GM23338 (cell line): ENCODE measurements around the gene CBY1. TPM values are rescaled to one million over a fixed set of nuclear protein-coding genes. Genes with fewer than 3 reads are reported as not detected.

Experiments
- ATAC-seq: fragments of 200-7000 bp; cut with Tn5 transposase; 3 replicates; pipeline ENCODE4 v1.9.1; 2020
- DNase-seq: peaks from one replicate; pipeline ENCODE4 v3.0.0-alpha.2; 2015; ENCODE audit warnings: low spot score
- H2AFZ ChIP-seq: fragments of 200-600 bp; sonication (generic); 2 replicates; pipeline ENCODE4 v1.8.0; 2016; ENCODE audit warnings: antibody characterized with exemption, mild to moderate bottlenecking, moderate library complexity
- H3F3A ChIP-seq: fragments of 200-600 bp; sonication (generic); replicated peaks from 2 replicates; pipeline ENCODE4 v1.8.0; 2017; ENCODE audit warnings: antibody characterized with exemption, mixed run types, low read depth
- H3K27ac ChIP-seq: fragments of 200-600 bp; sonication (generic); 2 replicates; pipeline ENCODE4 v1.6.1; 2016; ENCODE audit warnings: low read depth
- H3K27me3 ChIP-seq: fragments of 200-600 bp; sonication (generic); 2 replicates; pipeline ENCODE4 v1.8.0; 2016; ENCODE audit warnings: mild to moderate bottlenecking, mixed run types, moderate library complexity; ENCODE audit not compliant: insufficient read depth
- H3K36me3 ChIP-seq: fragments of 200-600 bp; sonication (generic); 2 replicates; pipeline ENCODE4 v1.8.0; 2016; ENCODE audit warnings: mild to moderate bottlenecking; ENCODE audit not compliant: insufficient read depth
- H3K4me1 ChIP-seq: fragments of 200-600 bp; sonication (generic); 2 replicates; pipeline ENCODE4 v1.8.0; 2016; ENCODE audit warnings: mild to moderate bottlenecking, moderate library complexity; ENCODE audit not compliant: insufficient read depth
- H3K4me2 ChIP-seq: fragments of 200-600 bp; sonication (generic); 2 replicates; pipeline ENCODE4 v1.7.1; 2017; ENCODE audit warnings: mixed run types
- H3K4me3 ChIP-seq: fragments of 200-600 bp; sonication (generic); 2 replicates; pipeline ENCODE4 v1.6.1; 2016; ENCODE audit warnings: mixed run types
- H3K79me2 ChIP-seq: fragments of 200-600 bp; sonication (generic); replicated peaks from 2 replicates; pipeline ENCODE4 v1.8.0; 2017; ENCODE audit warnings: mild to moderate bottlenecking; ENCODE audit not compliant: insufficient read depth
- H3K9me2 ChIP-seq: fragments of 200-600 bp; sonication (generic); 2 replicates; pipeline ENCODE4 v1.8.0; 2017; ENCODE audit not compliant: insufficient read depth
- H4K20me1 ChIP-seq: fragments of 200-600 bp; sonication (generic); replicated peaks from 2 replicates; pipeline ENCODE4 v1.8.0; 2017; ENCODE audit warnings: mild to moderate bottlenecking; ENCODE audit not compliant: insufficient read depth
- H3K27ac Mint-ChIP-seq: 2 replicates; pipeline ENCODE4 v1.8.0; 2020; ENCODE audit warnings: inconsistent platforms, mild to moderate bottlenecking, moderate library complexity, mixed read lengths
- H3K27me3 Mint-ChIP-seq: 3 replicates; pipeline ENCODE4 v1.8.0; 2022; ENCODE audit warnings: low read depth, mild to moderate bottlenecking, moderate library complexity, mixed read lengths, inconsistent platforms; ENCODE audit not compliant: insufficient read depth, poor library complexity
- H3K36me3 Mint-ChIP-seq: 3 replicates; pipeline ENCODE4 v1.8.0; 2021; ENCODE audit warnings: low read depth, mild to moderate bottlenecking, inconsistent platforms, moderate library complexity, mixed read lengths
- H3K4me1 Mint-ChIP-seq: 3 replicates; pipeline ENCODE4 v1.8.0; 2020; ENCODE audit warnings: mild to moderate bottlenecking, inconsistent platforms, mixed read lengths
- H3K4me3 Mint-ChIP-seq: 3 replicates; pipeline ENCODE4 v1.8.0; 2021; ENCODE audit warnings: moderate library complexity, mild to moderate bottlenecking, inconsistent platforms, mixed read lengths
- H3K9me3 Mint-ChIP-seq: 3 replicates; pipeline ENCODE4 v1.8.0; 2020; ENCODE audit warnings: moderate library complexity, mild to moderate bottlenecking, inconsistent platforms, mixed read lengths
- CREB1 ChIP-seq: fragments of 250-450 bp; sonication (Bioruptor Pico); IDR thresholded peaks from 2 replicates; pipeline ENCODE4 v1.5.0; 2020; ENCODE audit warnings: low read depth, mild to moderate bottlenecking, moderate library complexity
- CTCF ChIP-seq, 2 experiments: fragments of 200-600 bp in 1 of 2; sonication (generic) in 1 of 2; conservative IDR thresholded peaks; 2 replicates each; pipeline versions ENCODE4 v1.5.1 to v1.6.1; 2016 to 2017; ENCODE audit warnings: antibody characterized with exemption in 2 of 2, low read depth in 2 of 2, mild to moderate bottlenecking in 2 of 2, moderate library complexity in 1 of 2
- ETS1 ChIP-seq: IDR thresholded peaks from 2 replicates; pipeline ENCODE4 v1.6.1; 2016; ENCODE audit warnings: antibody characterized with exemption
- EZH2 ChIP-seq: fragments of 200-600 bp; sonication (generic); IDR thresholded peaks from one replicate; pipeline ENCODE4 v1.8.0; 2017; ENCODE audit warnings: antibody characterized with exemption, mild to moderate bottlenecking, low read depth; ENCODE audit not compliant: unreplicated experiment
- EZH2phosphoT487 ChIP-seq: fragments of 200-600 bp; sonication (generic); IDR thresholded peaks from one replicate; pipeline ENCODE4 v1.8.1; 2018; ENCODE audit warnings: antibody characterized with exemption; ENCODE audit not compliant: unreplicated experiment
- JUNB ChIP-seq: IDR thresholded peaks from one replicate; pipeline ENCODE4 v1.6.1; 2016; ENCODE audit warnings: antibody characterized with exemption; ENCODE audit not compliant: unreplicated experiment
- NANOG ChIP-seq: IDR thresholded peaks from 2 replicates; pipeline ENCODE4 v1.6.1; 2016; ENCODE audit warnings: antibody characterized with exemption, borderline replicate concordance
- POLR2AphosphoS5 ChIP-seq: IDR thresholded peaks from 2 replicates; pipeline ENCODE4 v1.6.1; 2016; ENCODE audit warnings: antibody characterized with exemption, low read depth
- REST ChIP-seq: IDR thresholded peaks from one replicate; pipeline ENCODE4 v1.6.1; 2018; ENCODE audit warnings: antibody characterized with exemption; ENCODE audit not compliant: unreplicated experiment
- STAT1 ChIP-seq: IDR thresholded peaks from one replicate; pipeline ENCODE4 v1.6.1; 2016; ENCODE audit warnings: antibody characterized with exemption; ENCODE audit not compliant: unreplicated experiment
- ZNF114 ChIP-seq: fragments of 250-450 bp; sonication (Bioruptor Pico); IDR thresholded peaks from 2 replicates; pipeline ENCODE4 v1.5.0; 2020; ENCODE audit warnings: mild to moderate bottlenecking, moderate library complexity
- ZNF331 ChIP-seq: fragments of 250-450 bp; sonication (Bioruptor Pico); IDR thresholded peaks from 2 replicates; pipeline ENCODE4 v1.5.0; 2020; ENCODE audit warnings: low read depth, mild to moderate bottlenecking, moderate library complexity
- ZNF462 ChIP-seq: fragments of 250-450 bp; sonication (Bioruptor Pico); IDR thresholded peaks from 2 replicates; pipeline ENCODE4 v1.5.0; 2020; ENCODE audit warnings: mild to moderate bottlenecking, moderate library complexity
- polyA plus RNA-seq: library from polyadenylated mRNA; unstranded; fragments of >200 nt; fragmentation: Nextera tagmentation; extraction: Ambion mirVana; gene quantifications from 2 replicates; pipeline ENCODE4 v1.2.1, GENCODE V29; 2016
- total RNA-seq: library from RNA; depleted of rRNA; stranded (reverse); fragments of >200 nt; shearing (Covaris generic); gene quantifications from 2 replicates; pipeline ENCODE4 v1.2.3, GENCODE V29; 2014

The CBY1 gene
- total and polyA plus RNA-seq, 2 experiments from 2014 or later = 12.8 to 36.4 TPM

- H3K4me1 Mint-ChIP-seq = peaks cover 38% of the 10 kb centered on the region
- Histone ChIP-seq H3K4me3 (no peak overlapping the region), H4K20me1 (peaks cover 44% of the 10 kb centered on the region), H3F3A (0 out of 2 replicates have a peak, but pooled peaks cover 4% of the 10 kb centered on the region), H3K36me3 (peaks cover 22% of the 10 kb centered on the region; the same call in 1 of the 2 replicates), H3K27me3 (no peaks in the 10 kb centered on the region), H3K9me2 (no peaks in the 10 kb centered on the region), H2AFZ (no peak overlapping the region), H3K4me1 (peaks cover 27% of the 10 kb centered on the region), H3K27ac (peak overlapping the region; percentile 32; the same call in 1 of the 2 replicates), H3K79me2 (peaks cover 45% of the 10 kb centered on the region), H3K4me2 (no peak overlapping the region)
- ATAC-seq (no peak), DNase-seq (no peak)
- no peak for TF ChIP-seq CTCF (conservative IDR thresholded peaks at IDR 0.05; ENCODE audit: low read depth in 2 of 2)
- TF ChIP-seq NANOG = no peak
- no peak for TF ChIP-seq EZH2phosphoT487
- TF ChIP-seq REST = no peak
- no peak for TF ChIP-seq ZNF331 (CRISPR knock-in tag)
- TF ChIP-seq ZNF114 = no peak
- TF ChIP-seq STAT1 = no peak
- no peak for TF ChIP-seq ZNF462 (CRISPR knock-in tag)
- TF ChIP-seq JUNB = no peak
- TF ChIP-seq POLR2AphosphoS5 = no peak
- no peak for TF ChIP-seq EZH2
- no peak for TF ChIP-seq CREB1
- TF ChIP-seq ETS1 = no peak
- peaks cover 39% of the 10 kb centered on the region for H3K36me3 Mint-ChIP-seq
- H3K9me3 Mint-ChIP-seq = no peaks in the 10 kb centered on the region
- H3K4me3 Mint-ChIP-seq = no peak overlapping the region
- peaks cover 7% of the 10 kb centered on the region for H3K27me3 Mint-ChIP-seq
- peak overlapping the region; percentile 90 for H3K27ac Mint-ChIP-seq
These were observed 59.8 kb downstream of the CBY1 start for GRCh38 chr22:38716271-38716670.
